Calu3 (cell line): Measurements from ENCODE around the gene TENM3. TPM values are rescaled to one million over a fixed set of nuclear protein-coding genes. Genes with fewer than 3 reads are reported as not detected.

Experiments
- BruUV-seq: library from RNA; stranded (reverse); fragments of 400-500 nt; replicated peaks from 2 replicates; lab custom pipeline; 2021; lab: Mats Ljungman, UMichigan
- CTCF ChIA-PET: fragments of 300-600 bp; sonication (Branson Sonifier 250); formaldehyde crosslinking; loops from one replicate; lab custom pipeline; 2022; ENCODE audit warnings: antibody characterized with exemption; lab: Charles Lee
- DNase-seq: peaks from one replicate; pipeline ENCODE4 v3.0.0; 2022
- H3K27ac Mint-ChIP-seq: one replicate; pipeline ENCODE4 v1.8.0; 2022; ENCODE audit warnings: mixed read lengths; ENCODE audit not compliant: unreplicated experiment
- H3K27me3 Mint-ChIP-seq: one replicate; pipeline ENCODE4 v1.8.0; 2022; ENCODE audit warnings: mixed read lengths; ENCODE audit not compliant: unreplicated experiment
- H3K36me3 Mint-ChIP-seq: one replicate; pipeline ENCODE4 v1.8.0; 2022; ENCODE audit warnings: mild to moderate bottlenecking, moderate library complexity, mixed read lengths; ENCODE audit not compliant: insufficient read depth, unreplicated experiment
- H3K4me1 Mint-ChIP-seq: one replicate; pipeline ENCODE4 v1.8.0; 2022; ENCODE audit warnings: mild to moderate bottlenecking, low read depth, mixed read lengths; ENCODE audit not compliant: unreplicated experiment
- H3K4me3 Mint-ChIP-seq: one replicate; pipeline ENCODE4 v1.8.0; 2022; ENCODE audit warnings: mild to moderate bottlenecking, low read depth, moderate library complexity, mixed read lengths; ENCODE audit not compliant: unreplicated experiment
- H3K9me3 Mint-ChIP-seq: one replicate; pipeline ENCODE4 v1.8.0; 2022; ENCODE audit warnings: low read depth, mixed read lengths; ENCODE audit not compliant: unreplicated experiment
- CTCF ChIP-seq: fragments of 200-600 bp; IDR thresholded peaks from one replicate; pipeline ENCODE4 v1.8.0; 2022; ENCODE audit warnings: antibody characterized with exemption; ENCODE audit not compliant: unreplicated experiment
- intact Hi-C: fragments of 100-400 bp; cut with micrococcal nuclease; formaldehyde crosslinking; loops from one replicate; pipeline ENCODE4 v1.10.0; 2022; ENCODE audit not compliant: unreplicated experiment
- total RNA-seq: library from RNA; stranded (reverse); gene quantifications from 2 replicates; pipeline ENCODE4 v1.2.3, GENCODE V29; 2022

TENM3 gene
- total RNA-seq, 1 experiment from 2014 or later = 5.9 TPM

- Mint-ChIP-seq H3K27me3 (peaks cover 14% of the 10 kb centered on the region), H3K4me3 (peak overlapping the region; percentile 75), H3K4me1 (peaks cover 13% of the 10 kb centered on the region), H3K9me3 (no peaks in the 10 kb centered on the region), H3K36me3 (peaks cover 16% of the 10 kb centered on the region), H3K27ac (no peak overlapping the region)
- intact Hi-C loops = no loop called here
- DNase-seq = peak; percentile 77
- TF ChIP-seq CTCF = no peak
- no TSS peak for BruUV-seq
- CTCF ChIA-PET = no interaction called here
Observed at GRCh38 chr4:182448281-182449151, 205.3 kb downstream of the TENM3 start.

GRCh38 chr4:182449186-182449929, 206.2 kb downstream of the TENM3 start:
- Mint-ChIP-seq H3K27ac (no peak overlapping the region), H3K9me3 (no peaks in the 10 kb centered on the region), H3K4me3 (peak overlapping the region; percentile 75), H3K36me3 (peaks cover 16% of the 10 kb centered on the region), H3K27me3 (peaks cover 14% of the 10 kb centered on the region), H3K4me1 (peaks cover 13% of the 10 kb centered on the region)
- CTCF ChIA-PET = no interaction called here
- BruUV-seq = TSS peak; percentile 61
- intact Hi-C loops = no loop called here
- TF ChIP-seq CTCF = no peak
- DNase-seq = no peak

GRCh38 chr4:182449930-182450439, 206.8 kb downstream of the TENM3 start:
- Mint-ChIP-seq H3K27me3 (peaks cover 14% of the 10 kb centered on the region), H3K27ac (no peak overlapping the region), H3K9me3 (no peaks in the 10 kb centered on the region), H3K36me3 (peaks cover 16% of the 10 kb centered on the region), H3K4me1 (peaks cover 13% of the 10 kb centered on the region), H3K4me3 (peak overlapping the region; percentile 75)
- TF ChIP-seq CTCF = no peak
- no TSS peak for BruUV-seq
- no peak for DNase-seq
- CTCF ChIA-PET = interaction anchor here (0.5 kb wide), 1 partner anchor 172 kb away, joined by 4 read pairs; no protein-coding TSS in a partner anchor
- intact Hi-C loops = no loop called here

GRCh38 chr4:182451441-182451840, 208.2 kb downstream of the TENM3 start:
- CTCF ChIA-PET = no interaction called here
- intact Hi-C loops = no loop called here
- H3K4me3 Mint-ChIP-seq = no peak overlapping the region

More at GRCh38 chr4:182451441-182451840, 208.2 kb downstream of the TENM3 start:
- peaks cover 16% of the 10 kb centered on the region for H3K36me3 Mint-ChIP-seq
- no TSS peak for BruUV-seq
- no peak for TF ChIP-seq CTCF
- H3K27me3 Mint-ChIP-seq = peaks cover 14% of the 10 kb centered on the region
- peaks cover 13% of the 10 kb centered on the region for H3K4me1 Mint-ChIP-seq
- H3K27ac Mint-ChIP-seq = no peak overlapping the region
- DNase-seq = no peak
- no peaks in the 10 kb centered on the region for H3K9me3 Mint-ChIP-seq
